Measurements from ENCODE around the gene RGMA. TPM values are rescaled to one million over a fixed set of nuclear protein-coding genes. Genes with fewer than 3 reads are reported as not detected.
A peak's percentile ranks its signal among the peaks of the same experiment; 100 is the strongest.

Gene RGMA
- total RNA-seq, 2 experiments from 2014 or later: 0.47 to 0.69 TPM

- Mint-ChIP-seq H3K4me3 (peak overlapping the region; percentile 70), H3K27me3 (ENCODE audit: low read depth) (peaks cover 56% of the 10 kb centered on the region), H3K36me3 (ENCODE audit: low read depth) (no peaks in the 10 kb centered on the region), H3K4me1 (ENCODE audit: low read depth) (peaks cover 6% of the 10 kb centered on the region), H3K27ac (no peak overlapping the region), H3K9me3 (no peaks in the 10 kb centered on the region)
- intact Hi-C loops (cut with micrococcal nuclease): loop anchor here (1.0 to 10.0 kb wide), 7 partner anchors 58 to 1032 kb away; no protein-coding TSS in a partner anchor
- CTCF ChIA-PET: interaction anchor here (0.6 to 2.8 kb wide), 32 partner anchors 10 to 1032 kb away, joined by 3 to 16 read pairs (median 4); no protein-coding TSS in a partner anchor
- peak; percentile 88 for DNase-seq
These were observed 1.2 kb downstream of the RGMA start for GRCh38 chr15:93087825-93088199.

- Mint-ChIP-seq H3K36me3 (ENCODE audit: low read depth) (no peaks in the 10 kb centered on the region), H3K27ac (no peak overlapping the region), H3K9me3 (no peaks in the 10 kb centered on the region), H3K27me3 (ENCODE audit: low read depth) (peaks cover 58% of the 10 kb centered on the region), H3K4me1 (ENCODE audit: low read depth) (peaks cover 6% of the 10 kb centered on the region), H3K4me3 (no peak overlapping the region)
- intact Hi-C loops (cut with micrococcal nuclease): loop anchor here (1.0 to 10.0 kb wide), 5 partner anchors 161 to 1034 kb away; no protein-coding TSS in a partner anchor
- DNase-seq: no peak
- CTCF ChIA-PET: interaction anchor here (1.0 to 2.8 kb wide), 4 partner anchors 10 to 1033 kb away, joined by 3 to 16 read pairs (median 15); no protein-coding TSS in a partner anchor
These were observed 2.2 kb downstream of the RGMA start for GRCh38 chr15:93086791-93087190.

GRCh38 chr15:93085692-93086091 lies 3.3 kb downstream of the RGMA start:
- Mint-ChIP-seq H3K4me3 (no peak overlapping the region), H3K36me3 (ENCODE audit: low read depth) (no peaks in the 10 kb centered on the region), H3K27ac (no peak overlapping the region), H3K27me3 (ENCODE audit: low read depth) (peaks cover 52% of the 10 kb centered on the region), H3K9me3 (no peaks in the 10 kb centered on the region), H3K4me1 (ENCODE audit: low read depth) (peaks cover 6% of the 10 kb centered on the region)
- intact Hi-C loops (cut with micrococcal nuclease): loop anchor here (5.0 to 10.0 kb wide), 4 partner anchors 162 to 909 kb away; no protein-coding TSS in a partner anchor
- CTCF ChIA-PET: no interaction called here
- DNase-seq: no peak

GRCh38 chr15:93082861-93083260 lies 6.2 kb downstream of the RGMA start:
- Mint-ChIP-seq H3K36me3 (ENCODE audit: low read depth) (no peaks in the 10 kb centered on the region), H3K4me1 (ENCODE audit: low read depth) (peaks cover 2% of the 10 kb centered on the region), H3K27me3 (ENCODE audit: low read depth) (peaks cover 36% of the 10 kb centered on the region), H3K27ac (no peak overlapping the region), H3K4me3 (no peak overlapping the region), H3K9me3 (no peaks in the 10 kb centered on the region)
- CTCF ChIA-PET: interaction anchor here (0.7 kb wide), 1 partner anchor 85 kb away, joined by 3 read pairs; no protein-coding TSS in a partner anchor
- intact Hi-C loops (cut with micrococcal nuclease): loop anchor here (10.0 kb wide), 1 partner anchor 912 kb away; no protein-coding TSS in a partner anchor
- DNase-seq: no peak

GRCh38 chr15:93081399-93081798 lies 7.6 kb downstream of the RGMA start:
- intact Hi-C loops (cut with micrococcal nuclease): loop anchor here (10.0 kb wide), 1 partner anchor 913 kb away; no protein-coding TSS in a partner anchor
- H3K4me3 Mint-ChIP-seq: no peak overlapping the region
- H3K27ac Mint-ChIP-seq: no peak overlapping the region
- H3K27me3 Mint-ChIP-seq (ENCODE audit: low read depth): peaks cover 22% of the 10 kb centered on the region
- no peaks in the 10 kb centered on the region for H3K36me3 Mint-ChIP-seq (ENCODE audit: low read depth)
- H3K9me3 Mint-ChIP-seq: no peaks in the 10 kb centered on the region
- DNase-seq: no peak
- CTCF ChIA-PET: no interaction called here
- no peaks in the 10 kb centered on the region for H3K4me1 Mint-ChIP-seq (ENCODE audit: low read depth)

DNA sequence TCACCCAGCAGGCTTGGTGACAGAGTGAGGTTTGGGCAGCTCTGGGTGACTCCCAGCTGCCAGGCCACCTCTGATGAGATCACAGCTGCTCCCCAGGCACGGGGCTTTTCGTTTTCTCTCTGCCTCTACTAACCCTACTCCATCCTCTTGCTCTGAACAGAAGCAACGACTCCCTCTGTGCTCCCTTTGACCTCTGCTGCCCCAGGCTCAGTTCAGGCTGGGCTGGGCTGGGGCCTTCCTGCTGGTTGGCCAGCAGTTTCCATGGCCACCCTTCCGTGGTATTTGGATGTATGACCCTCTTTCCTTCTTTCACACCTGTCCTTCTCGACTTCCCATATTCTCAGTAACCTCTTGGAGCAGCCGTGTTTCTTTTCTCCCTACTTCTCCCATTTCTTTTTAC lies 8.6 kb downstream of the RGMA start:
- CTCF ChIA-PET: no interaction called here
- peaks cover 18% of the 10 kb centered on the region for H3K27me3 Mint-ChIP-seq (ENCODE audit: low read depth)
- H3K4me3 Mint-ChIP-seq: no peak overlapping the region
- no peaks in the 10 kb centered on the region for H3K9me3 Mint-ChIP-seq
- intact Hi-C loops (cut with micrococcal nuclease): loop anchor here (10.0 kb wide), 1 partner anchor 914 kb away; no protein-coding TSS in a partner anchor
- DNase-seq: no peak
- H3K27ac Mint-ChIP-seq: no peak overlapping the region
- H3K36me3 Mint-ChIP-seq (ENCODE audit: low read depth): no peaks in the 10 kb centered on the region
- no peaks in the 10 kb centered on the region for H3K4me1 Mint-ChIP-seq (ENCODE audit: low read depth)

DNA sequence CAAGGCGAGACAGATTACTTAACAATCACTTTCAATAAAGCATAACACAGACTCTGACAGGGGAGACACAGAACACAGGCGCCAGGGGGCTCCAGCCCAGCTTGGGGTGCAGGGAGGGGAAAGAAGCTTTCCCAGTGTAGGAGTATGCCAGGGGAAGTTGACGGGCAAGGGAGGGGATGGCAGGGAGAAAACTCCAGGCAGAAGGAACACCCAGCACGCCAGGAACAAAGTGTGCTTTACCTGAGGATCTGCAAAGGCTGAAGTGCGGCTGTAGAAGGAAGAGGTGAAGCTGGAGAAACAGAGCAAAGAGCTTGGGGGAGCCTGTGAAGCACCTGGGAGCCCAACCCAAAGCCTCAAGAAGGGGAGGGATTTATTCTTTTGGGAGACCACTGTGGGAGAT lies 12.1 kb downstream of the RGMA start:
- Mint-ChIP-seq H3K9me3 (no peaks in the 10 kb centered on the region), H3K27ac (no peak overlapping the region), H3K4me1 (ENCODE audit: low read depth) (peaks cover 14% of the 10 kb centered on the region), H3K36me3 (ENCODE audit: low read depth) (no peaks in the 10 kb centered on the region), H3K4me3 (no peak overlapping the region), H3K27me3 (ENCODE audit: low read depth) (peaks cover 26% of the 10 kb centered on the region)
- intact Hi-C loops (cut with micrococcal nuclease): no loop called here
- no peak for DNase-seq
- CTCF ChIA-PET: interaction anchor here (0.6 to 2.8 kb wide), 3 partner anchors 11 to 499 kb away, joined by 3 to 16 read pairs (median 5); partner anchors contain the start of gene RGMA

DNA sequence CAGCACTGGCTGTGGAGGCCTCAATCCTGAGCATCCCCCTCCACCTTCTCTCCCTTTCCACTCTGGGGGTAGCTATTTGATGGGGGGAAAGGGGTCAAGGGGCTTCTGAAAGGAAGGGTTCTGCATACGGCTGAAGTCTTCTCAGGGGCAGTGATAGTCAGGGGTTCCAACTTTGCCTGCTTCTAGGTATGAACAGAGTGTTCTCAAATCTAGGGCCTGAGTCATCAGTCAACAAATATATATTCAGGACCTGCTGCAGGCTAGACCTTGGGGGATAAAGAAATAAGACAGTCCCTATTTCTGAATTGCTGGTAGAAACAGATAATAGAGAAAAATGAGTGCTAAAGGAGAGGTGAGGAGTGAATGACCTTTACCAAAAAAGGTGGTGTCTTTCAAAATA lies 12.8 kb downstream of the RGMA start:
- CTCF ChIA-PET: interaction anchor here (0.7 to 2.8 kb wide), 2 partner anchors 12 to 373 kb away, joined by 3 to 16 read pairs; partner anchors contain the start of gene RGMA
- Mint-ChIP-seq H3K27me3 (ENCODE audit: low read depth) (peaks cover 32% of the 10 kb centered on the region), H3K4me3 (no peak overlapping the region), H3K27ac (no peak overlapping the region), H3K36me3 (ENCODE audit: low read depth) (no peaks in the 10 kb centered on the region), H3K4me1 (ENCODE audit: low read depth) (peaks cover 15% of the 10 kb centered on the region), H3K9me3 (no peaks in the 10 kb centered on the region)
- no peak for DNase-seq
- intact Hi-C loops (cut with micrococcal nuclease): no loop called here

- no peaks in the 10 kb centered on the region for H3K36me3 Mint-ChIP-seq (ENCODE audit: low read depth)
- H3K9me3 Mint-ChIP-seq: no peaks in the 10 kb centered on the region
- DNase-seq: no peak
- H3K4me3 Mint-ChIP-seq: no peak overlapping the region
- no peak overlapping the region for H3K27ac Mint-ChIP-seq
- intact Hi-C loops (cut with micrococcal nuclease): no loop called here
- peaks cover 15% of the 10 kb centered on the region for H3K4me1 Mint-ChIP-seq (ENCODE audit: low read depth)
- H3K27me3 Mint-ChIP-seq (ENCODE audit: low read depth): peaks cover 32% of the 10 kb centered on the region
- CTCF ChIA-PET: interaction anchor here (0.6 kb wide), 1 partner anchor 9 kb away, joined by 7 read pairs; no protein-coding TSS in a partner anchor
These were observed 14.4 kb downstream of the RGMA start for GRCh38 chr15:93074599-93074998.

DNA sequence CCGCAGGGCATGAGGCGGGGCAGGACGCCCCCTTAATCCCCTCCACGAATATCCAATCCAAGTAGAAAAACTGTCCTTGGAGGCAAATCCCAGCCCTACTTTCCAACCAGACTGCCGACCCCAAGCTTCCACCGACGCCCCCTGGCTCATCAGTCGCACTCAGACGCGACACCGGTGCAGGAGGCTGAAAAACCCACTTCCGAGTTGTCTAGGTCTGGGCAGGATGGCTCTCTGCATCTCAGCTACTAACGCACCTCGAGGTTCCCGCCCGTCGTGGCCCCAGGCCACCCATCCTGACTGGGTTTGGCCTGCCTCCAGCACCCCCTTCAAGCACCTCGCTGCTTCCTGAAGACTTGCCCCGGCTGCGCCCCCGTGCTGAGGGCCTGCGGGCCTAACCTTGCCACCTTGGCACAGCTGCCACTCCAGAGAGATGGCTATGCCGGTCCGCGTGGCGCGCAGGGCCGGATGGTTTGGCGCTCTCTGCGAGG lies 15.5 kb downstream of the RGMA start:
- Mint-ChIP-seq H3K36me3 (ENCODE audit: low read depth) (no peaks in the 10 kb centered on the region), H3K4me1 (ENCODE audit: low read depth) (peaks cover 15% of the 10 kb centered on the region), H3K27ac (no peak overlapping the region), H3K4me3 (peak overlapping the region; percentile 64), H3K9me3 (no peaks in the 10 kb centered on the region), H3K27me3 (ENCODE audit: low read depth) (peaks cover 32% of the 10 kb centered on the region)
- CTCF ChIA-PET: interaction anchor here (0.6 kb wide), 1 partner anchor 27 kb away, joined by 3 read pairs; no protein-coding TSS in a partner anchor
- DNase-seq: no peak
- intact Hi-C loops (cut with micrococcal nuclease): no loop called here

DNA sequence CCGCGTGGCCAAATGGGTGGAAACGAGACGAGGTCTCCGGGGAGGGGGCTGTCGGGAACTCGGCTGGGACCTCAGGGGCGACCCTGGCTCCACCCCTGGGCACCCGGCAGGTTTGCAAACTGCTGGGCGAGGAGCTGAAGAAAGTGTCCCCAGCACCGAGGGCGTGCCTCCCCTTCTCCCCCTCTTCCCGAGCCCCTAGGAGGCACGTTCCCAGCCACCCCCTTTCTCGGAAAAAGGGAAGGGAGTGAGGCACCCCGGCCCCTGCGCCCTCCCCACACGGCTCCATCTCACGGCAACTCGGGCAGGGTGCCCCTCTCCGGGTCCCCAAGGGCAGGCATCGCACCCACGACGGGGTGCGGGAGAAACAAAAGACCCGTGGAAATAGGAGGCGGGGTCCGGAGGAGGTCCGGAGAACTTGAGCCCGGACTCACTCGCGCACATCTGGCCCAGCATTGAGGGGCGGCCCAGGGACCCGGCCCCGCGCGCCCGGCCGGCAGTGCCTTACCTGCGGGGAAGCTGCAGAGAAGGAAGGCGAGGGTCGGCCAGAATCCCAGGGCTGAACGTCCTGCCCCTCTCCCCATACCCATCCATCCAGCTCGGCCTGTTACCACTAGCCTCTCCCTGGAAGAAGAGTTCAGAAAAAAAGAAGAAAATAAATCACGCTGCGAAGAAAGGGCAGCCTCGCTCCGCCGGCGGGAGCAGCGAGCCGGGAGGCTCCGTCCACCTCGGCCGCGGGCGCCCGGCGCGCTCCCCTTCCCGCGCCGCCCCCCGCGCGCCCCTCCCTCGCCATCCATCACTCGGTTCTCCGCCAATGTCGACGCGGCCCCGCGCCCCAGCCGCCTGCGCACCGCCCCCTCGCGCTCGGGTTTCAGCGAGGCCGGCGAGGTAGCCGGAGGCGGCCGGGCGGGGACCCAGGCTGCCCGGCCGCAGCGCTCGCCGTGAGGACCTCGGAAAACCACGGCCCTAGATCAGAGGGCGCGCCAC lies 16.3 kb downstream of the RGMA start:
- CTCF ChIA-PET: interaction anchor here (1.1 to 2.4 kb wide), 2 partner anchors 15 to 42 kb away, joined by 3 to 12 read pairs; no protein-coding TSS in a partner anchor
- H3K4me1 Mint-ChIP-seq (ENCODE audit: low read depth): peaks cover 15% of the 10 kb centered on the region
- H3K36me3 Mint-ChIP-seq (ENCODE audit: low read depth): no peaks in the 10 kb centered on the region
- H3K4me3 Mint-ChIP-seq: peak overlapping the region; percentile 26
- no peak overlapping the region for H3K27ac Mint-ChIP-seq
- H3K9me3 Mint-ChIP-seq: no peaks in the 10 kb centered on the region
- intact Hi-C loops (cut with micrococcal nuclease): no loop called here
- peaks cover 32% of the 10 kb centered on the region for H3K27me3 Mint-ChIP-seq (ENCODE audit: low read depth)
- no peak for DNase-seq

GRCh38 chr15:93072011-93072410 lies 17.0 kb downstream of the RGMA start:
- intact Hi-C loops (cut with micrococcal nuclease): no loop called here
- H3K4me3 Mint-ChIP-seq: peak overlapping the region; percentile 12

More at GRCh38 chr15:93072011-93072410, 17.0 kb downstream of the RGMA start:
- CTCF ChIA-PET: interaction anchor here (1.1 to 2.4 kb wide), 2 partner anchors 16 to 41 kb away, joined by 3 to 12 read pairs; no protein-coding TSS in a partner anchor
- no peak for DNase-seq
- H3K27me3 Mint-ChIP-seq (ENCODE audit: low read depth): peaks cover 32% of the 10 kb centered on the region
- peaks cover 15% of the 10 kb centered on the region for H3K4me1 Mint-ChIP-seq (ENCODE audit: low read depth)
- no peaks in the 10 kb centered on the region for H3K36me3 Mint-ChIP-seq (ENCODE audit: low read depth)
- H3K9me3 Mint-ChIP-seq: no peaks in the 10 kb centered on the region
- no peak overlapping the region for H3K27ac Mint-ChIP-seq

Data from activated naive CD4-positive, alpha-beta T cell treated with anti-CD3 and anti-CD28 coated beads for 36 hours (primary cell).